H9 (cell line): Measurements from ENCODE around the gene HOXD10. TPM values are rescaled to one million over a fixed set of nuclear protein-coding genes. Genes with fewer than 3 reads are reported as not detected.
A peak's percentile ranks its signal among the peaks of the same experiment; 100 is the strongest.

Source experiments
- DNase-seq: peaks from one replicate; pipeline ENCODE4 v3.0.0-alpha.2; 2017
- H2AFZ ChIP-seq: one replicate; pipeline ENCODE4 v1.6.1; 2013; ENCODE audit warnings: mild to moderate bottlenecking, low read length, control low read depth, moderate library complexity
- H2AK5ac ChIP-seq: 2 replicates; pipeline ENCODE4 v1.6.1; 2013; ENCODE audit warnings: low read length, control low read depth, mixed read lengths; ENCODE audit not compliant: insufficient read length
- H2BK120ac ChIP-seq: one replicate; pipeline ENCODE4 v1.6.1; 2013; ENCODE audit warnings: low read depth, mild to moderate bottlenecking, low read length, control low read depth, inconsistent platforms; ENCODE audit not compliant: poor library complexity, severe bottlenecking
- H2BK12ac ChIP-seq: 2 replicates; pipeline ENCODE4 v1.6.1; 2013; ENCODE audit warnings: low read length, control low read depth, mixed read lengths, low read depth; ENCODE audit not compliant: insufficient read length
- H2BK15ac ChIP-seq: 2 replicates; pipeline ENCODE4 v1.6.1; 2013; ENCODE audit warnings: low read depth, low read length, control low read depth
- H2BK20ac ChIP-seq: one replicate; pipeline ENCODE4 v1.6.1; 2013; ENCODE audit warnings: low read depth, mild to moderate bottlenecking, low read length, control low read depth, inconsistent platforms; ENCODE audit not compliant: poor library complexity, severe bottlenecking
- H2BK5ac ChIP-seq: 2 replicates; pipeline ENCODE4 v1.6.1; 2013; ENCODE audit warnings: low read length, control low read depth, mixed read lengths; ENCODE audit not compliant: insufficient read length
- H3K14ac ChIP-seq: 2 replicates; pipeline ENCODE4 v1.6.1; 2013; ENCODE audit warnings: low read length, control low read depth; ENCODE audit not compliant: insufficient read depth
- H3K18ac ChIP-seq: 2 replicates; pipeline ENCODE4 v1.6.1; 2013; ENCODE audit warnings: low read depth, mild to moderate bottlenecking, mixed read lengths, low read length, control low read depth; ENCODE audit not compliant: insufficient read length
- H3K23ac ChIP-seq: 2 replicates; pipeline ENCODE4 v1.6.1; 2013; ENCODE audit warnings: low read length, control low read depth, mixed read lengths, low read depth; ENCODE audit not compliant: insufficient read length
- H3K23me2 ChIP-seq: 2 replicates; pipeline ENCODE4 v1.6.1; 2013; ENCODE audit warnings: low read depth, mild to moderate bottlenecking, mixed read lengths, low read length, control low read depth; ENCODE audit not compliant: insufficient read length, poor library complexity, severe bottlenecking
- H3K27ac ChIP-seq: 2 replicates; pipeline ENCODE4 v1.5.1; 2013; ENCODE audit warnings: low read length, control low read depth, mixed read lengths, low read depth; ENCODE audit not compliant: insufficient read length
- H3K27me3 ChIP-seq: 2 replicates; pipeline ENCODE4 v1.6.1; 2013; ENCODE audit warnings: low read length, control low read depth, inconsistent platforms; ENCODE audit not compliant: insufficient read depth
- H3K4ac ChIP-seq: 2 replicates; pipeline ENCODE4 v1.6.1; 2013; ENCODE audit warnings: low read depth, mild to moderate bottlenecking, control low read depth, inconsistent platforms, low read length, moderate library complexity
- H3K4me1 ChIP-seq: 2 replicates; pipeline ENCODE4 v1.6.1; 2013; ENCODE audit warnings: low read length, control low read depth, inconsistent platforms; ENCODE audit not compliant: insufficient read depth
- H3K4me2 ChIP-seq: 2 replicates; pipeline ENCODE4 v1.6.1; 2013; ENCODE audit warnings: low read length, control low read depth, mixed read lengths; ENCODE audit not compliant: insufficient read length, insufficient read depth
- H3K56ac ChIP-seq: 2 replicates; pipeline ENCODE4 v1.6.1; 2013; ENCODE audit warnings: low read depth, mild to moderate bottlenecking, mixed read lengths, low read length, control low read depth; ENCODE audit not compliant: insufficient read length
- H3K79me1 ChIP-seq: 2 replicates; pipeline ENCODE4 v1.6.1; 2013; ENCODE audit warnings: low read depth, mild to moderate bottlenecking, moderate library complexity, low read length, control low read depth, inconsistent platforms; ENCODE audit not compliant: insufficient read depth, poor library complexity, severe bottlenecking
- H3K79me2 ChIP-seq: 2 replicates; pipeline ENCODE4 v1.6.1; 2013; ENCODE audit warnings: low read length, control low read depth, inconsistent platforms; ENCODE audit not compliant: insufficient read depth
- H3K9ac ChIP-seq: 2 replicates; pipeline ENCODE4 v1.6.1; 2013; ENCODE audit warnings: low read length, control low read depth, mixed read lengths; ENCODE audit not compliant: insufficient read length; ENCODE audit errors: extremely low read depth
- H3K9me3 ChIP-seq: one replicate; pipeline ENCODE4 v1.6.1; 2013; ENCODE audit warnings: low read depth, low read length, inconsistent platforms; ENCODE audit not compliant: control insufficient read depth
- H3T11ph ChIP-seq: one replicate; pipeline ENCODE4 v1.6.1; 2013; ENCODE audit warnings: mild to moderate bottlenecking, low read length, control low read depth, inconsistent platforms
- H4K20me1 ChIP-seq: one replicate; pipeline ENCODE4 v1.6.1; 2013; ENCODE audit not compliant: control insufficient read depth, insufficient read length, insufficient read depth
- H4K5ac ChIP-seq: 2 replicates; pipeline ENCODE4 v1.6.1; 2013; ENCODE audit warnings: low read depth, mild to moderate bottlenecking, mixed read lengths, low read length, control low read depth; ENCODE audit not compliant: insufficient read length
- H4K8ac ChIP-seq: replicated peaks from 2 replicates; pipeline ENCODE4 v1.6.1; 2013; ENCODE audit warnings: low read length, control low read depth, mixed read lengths, low read depth; ENCODE audit not compliant: insufficient read length
- H4K91ac ChIP-seq: 2 replicates; pipeline ENCODE4 v1.6.1; 2013; ENCODE audit warnings: low read depth, mild to moderate bottlenecking, moderate library complexity, mixed read lengths, low read length, control low read depth; ENCODE audit not compliant: insufficient read length
- H3K27ac Mint-ChIP-seq, 3 experiments: 2 replicates in 2 of 3; 3 replicates in 1 of 3; pipeline ENCODE4 v1.8.0; 2020 to 2021; ENCODE audit warnings: mixed read lengths in 3 of 3, mild to moderate bottlenecking in 1 of 3, moderate library complexity in 1 of 3
- H3K27me3 Mint-ChIP-seq: 2 replicates; pipeline ENCODE4 v1.8.0; 2021; ENCODE audit warnings: low read depth, mild to moderate bottlenecking, moderate library complexity, mixed read lengths
- H3K36me3 Mint-ChIP-seq, 3 experiments: 2 replicates in 2 of 3; 3 replicates in 1 of 3; pipeline ENCODE4 v1.8.0; 2020 to 2021; ENCODE audit warnings: low read depth in 3 of 3, mixed read lengths in 3 of 3; ENCODE audit not compliant: insufficient read depth in 1 of 3
- H3K4me1 Mint-ChIP-seq, 2 experiments: 2 replicates each; pipeline ENCODE4 v1.8.0; 2020; ENCODE audit warnings: mixed read lengths in 2 of 2
- H3K4me3 Mint-ChIP-seq, 2 experiments: 2 replicates in 1 of 2; 3 replicates in 1 of 2; pipeline ENCODE4 v1.8.0; 2020 to 2021; ENCODE audit warnings: mild to moderate bottlenecking in 2 of 2, mixed read lengths in 2 of 2, moderate library complexity in 1 of 2
- H3K9me3 Mint-ChIP-seq, 2 experiments: 2 replicates in 1 of 2; 3 replicates in 1 of 2; pipeline ENCODE4 v1.8.0; 2020; ENCODE audit warnings: mild to moderate bottlenecking in 2 of 2, mixed read lengths in 2 of 2, moderate library complexity in 1 of 2
- CTCF ChIP-seq: fragments of 200-600 bp; sonication (generic); conservative IDR thresholded peaks from 3 replicates; pipeline ENCODE4 v1.8.0; 2021; ENCODE audit warnings: antibody characterized with exemption, mild to moderate bottlenecking
- WGBS: extraction: QIAGEN DNeasy Blood & Tissue Kit; methylation state at CpG from one replicate; pipeline ENCODE4 v1.1.7; 2013; ENCODE audit warnings: missing lambda C conversion rate, low lambda C conversion rate, mixed read lengths; ENCODE audit not compliant: insufficient read length; ENCODE audit errors: extremely low coverage; 5-methylcytosine and 5-hydroxymethylcytosine counted together
- total RNA-seq: library from RNA; stranded (reverse); gene quantifications from 2 replicates; pipeline ENCODE4 v1.2.1, GENCODE V29; 2021

HOXD10 gene
- total RNA-seq, 1 experiment from 2014 or later = not detected

- Histone ChIP-seq H3K23me2 (peaks cover 7% of the 10 kb centered on the region), H4K8ac (no peak overlapping the region), H2BK20ac (no peak overlapping the region), H3K56ac (no peak overlapping the region), H2AK5ac (no peak overlapping the region), H4K20me1 (no peaks in the 10 kb centered on the region), H3K9ac (no peak overlapping the region), H3K18ac (no peak overlapping the region), H2BK5ac (no peak overlapping the region), H2BK12ac (no peak overlapping the region), H3K4ac (no peak overlapping the region), H4K5ac (no peak overlapping the region), H3K14ac (no peak overlapping the region), H4K91ac (no peak overlapping the region), H3K79me2 (no peaks in the 10 kb centered on the region), H2BK15ac (no peak overlapping the region), H3K23ac (no peak overlapping the region), H3K27me3 (peaks cover 95% of the 10 kb centered on the region), H3K4me2 (no peak overlapping the region), H3T11ph (no peak overlapping the region), H3K9me3 (no peaks in the 10 kb centered on the region), H2BK120ac (no peak overlapping the region), H3K4me1 (no peaks in the 10 kb centered on the region), H3K27ac (no peak overlapping the region), H3K79me1 (no peaks in the 10 kb centered on the region), H2AFZ (no peak overlapping the region)
- no CpG with 5 or more reads among the region's 66 CpGs for WGBS
- peaks cover 97% of the 10 kb centered on the region for H3K27me3 Mint-ChIP-seq
- peaks cover 5 to 9% of the 10 kb centered on the region in 2 experiments; a peak in 4 of 5 replicates for H3K9me3 Mint-ChIP-seq
- TF ChIP-seq CTCF = no peak
- no peak overlapping the region for H3K27ac Mint-ChIP-seq
- peak; percentile 60 for DNase-seq
- H3K4me1 Mint-ChIP-seq = peaks cover 20 to 49% of the 10 kb centered on the region in 2 experiments
- H3K36me3 Mint-ChIP-seq = no peaks in the 10 kb centered on the region
- peak overlapping the region; percentile 24 to 64; a peak in 3 of 5 replicates for H3K4me3 Mint-ChIP-seq
Measured at GRCh38 chr2:176082824-176083751, 33.5 kb upstream of the HOXD10 start.
